HG02970 (cell line): ENCODE data around the gene USP40.

Source experiments
- ATAC-seq: cut with Tn5 transposase; IDR thresholded peaks from one replicate; pipeline ENCODE4 v1.9.1; 2021; ENCODE audit warnings: mild to moderate bottlenecking, moderate library complexity, moderate number of reproducible peaks; ENCODE audit not compliant: unreplicated experiment, low FRiP score

The USP40 gene

GRCh38 chr2:233476651-233477547 is 89.7 kb downstream of the USP40 start:
- ATAC-seq: no peak

DNA sequence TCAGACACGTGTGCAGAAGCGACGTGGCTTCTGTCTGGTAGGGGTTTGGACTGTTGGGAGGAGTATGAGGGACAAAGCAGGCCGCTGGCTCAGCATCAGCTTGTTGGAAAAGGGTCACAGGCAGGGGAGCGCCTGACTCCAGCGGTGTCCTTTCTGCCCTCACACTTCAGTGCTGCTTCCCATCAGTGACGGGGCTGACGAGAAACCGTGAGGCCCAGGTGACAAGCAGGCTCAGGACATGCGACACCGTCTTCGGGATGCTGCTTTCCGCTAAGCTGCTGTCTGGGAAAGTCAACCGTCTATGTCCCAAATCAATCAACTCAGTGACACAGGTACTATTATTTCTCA is 90.5 kb downstream of the USP40 start:
- no peak for ATAC-seq

DNA sequence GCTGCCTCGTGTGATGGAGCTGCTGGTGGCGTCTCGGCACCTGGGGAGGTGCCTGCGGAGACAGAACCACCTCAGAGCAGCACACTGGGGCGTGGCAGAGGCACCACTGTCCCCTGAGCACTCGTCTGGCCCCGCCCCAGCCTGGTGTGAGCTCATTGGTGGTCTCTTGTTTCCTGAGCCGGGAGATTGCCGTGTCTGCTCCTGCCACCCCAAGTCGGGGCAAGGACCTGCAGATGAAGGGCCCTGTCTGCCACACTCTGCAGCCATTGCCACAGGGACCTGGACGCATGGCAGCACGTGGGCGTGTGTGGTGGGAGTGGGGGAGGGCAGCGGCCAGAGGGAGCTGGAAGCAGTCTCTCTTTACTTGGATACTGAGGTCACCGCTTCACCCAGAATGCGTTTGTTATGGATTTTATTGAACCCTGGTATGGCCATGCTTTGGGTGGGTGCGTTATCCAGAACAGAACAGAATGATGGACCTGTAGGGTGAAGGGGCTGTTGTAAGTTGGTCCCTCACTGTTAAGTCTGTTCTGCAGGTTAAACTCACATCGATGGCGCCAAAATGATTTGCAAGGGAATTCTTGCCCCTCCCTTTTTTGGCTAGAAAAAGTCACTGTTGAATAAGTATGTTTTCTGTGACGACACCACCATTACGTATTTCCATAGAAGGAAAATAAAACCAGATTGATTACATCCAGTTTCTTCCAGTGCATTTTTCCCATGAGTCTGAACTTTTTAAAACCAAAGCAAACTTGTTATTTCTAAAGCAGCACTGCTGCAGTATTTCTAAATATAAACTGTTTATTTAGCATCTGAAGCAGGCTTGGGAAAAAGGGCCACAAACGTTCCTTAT is 92.0 kb downstream of the USP40 start:
- no peak for ATAC-seq

GRCh38 chr2:233473878-233474277 is 92.7 kb downstream of the USP40 start:
- ATAC-seq: no peak

- no peak for ATAC-seq
Measured at GRCh38 chr2:233473386-233473791, 93.2 kb downstream of the USP40 start.

GRCh38 chr2:233471291-233472035 is 95.1 kb downstream of the USP40 start:
- ATAC-seq: no peak

DNA sequence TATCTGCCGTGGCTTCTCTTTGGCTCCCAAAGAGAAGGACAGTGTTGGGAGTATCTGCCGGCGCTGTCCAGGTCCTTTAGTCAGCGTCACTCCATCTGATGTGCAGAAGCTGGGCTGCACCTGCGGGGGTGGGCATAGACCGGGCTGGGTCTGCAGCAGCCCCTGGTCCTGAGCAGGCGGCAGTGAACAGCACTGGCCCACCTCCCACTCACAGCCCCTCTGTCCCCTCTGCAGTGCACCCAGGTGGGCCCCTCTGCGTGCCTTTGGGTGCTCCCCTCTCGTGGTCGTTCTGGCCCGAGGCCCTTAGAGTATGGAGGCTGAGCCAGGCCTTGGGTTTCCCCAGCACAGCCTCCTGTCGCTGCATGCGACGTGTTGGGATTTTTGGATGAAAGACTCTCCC is 95.7 kb downstream of the USP40 start:
- ATAC-seq: no peak

DNA sequence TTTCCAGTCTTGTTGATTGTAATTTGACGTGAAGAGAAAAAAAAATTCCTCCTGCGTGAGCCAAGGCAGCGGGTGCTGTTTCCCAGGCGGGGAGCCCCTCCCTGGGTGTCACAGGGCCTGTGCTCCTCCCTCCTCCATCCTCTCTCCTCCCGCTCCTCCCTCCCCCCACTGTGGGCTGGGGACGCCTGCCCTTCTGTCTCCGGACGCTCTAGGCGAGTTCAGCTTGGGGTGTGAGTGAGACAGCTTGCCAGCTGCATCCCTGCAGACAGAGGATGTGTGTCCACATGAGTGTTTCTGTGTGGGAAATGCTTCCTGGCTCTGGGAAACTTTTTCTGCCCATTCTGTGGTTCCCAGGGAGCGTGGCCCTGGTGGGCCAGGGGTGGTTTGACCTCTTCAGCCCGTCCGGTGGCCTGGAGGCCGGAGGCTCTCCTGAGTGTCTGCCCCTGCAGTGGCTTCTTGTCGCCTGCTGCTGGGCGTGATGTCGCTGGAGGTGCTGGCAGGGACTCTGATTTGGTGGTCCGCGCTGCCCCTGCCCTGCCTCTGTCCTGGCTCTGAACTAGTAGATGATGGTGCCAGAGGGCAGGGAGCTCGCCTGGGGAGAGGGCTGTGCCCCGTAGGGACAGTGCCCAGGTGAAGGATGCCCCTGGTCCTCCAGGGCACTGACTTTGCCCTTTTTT is 96.4 kb downstream of the USP40 start:
- ATAC-seq: no peak

DNA sequence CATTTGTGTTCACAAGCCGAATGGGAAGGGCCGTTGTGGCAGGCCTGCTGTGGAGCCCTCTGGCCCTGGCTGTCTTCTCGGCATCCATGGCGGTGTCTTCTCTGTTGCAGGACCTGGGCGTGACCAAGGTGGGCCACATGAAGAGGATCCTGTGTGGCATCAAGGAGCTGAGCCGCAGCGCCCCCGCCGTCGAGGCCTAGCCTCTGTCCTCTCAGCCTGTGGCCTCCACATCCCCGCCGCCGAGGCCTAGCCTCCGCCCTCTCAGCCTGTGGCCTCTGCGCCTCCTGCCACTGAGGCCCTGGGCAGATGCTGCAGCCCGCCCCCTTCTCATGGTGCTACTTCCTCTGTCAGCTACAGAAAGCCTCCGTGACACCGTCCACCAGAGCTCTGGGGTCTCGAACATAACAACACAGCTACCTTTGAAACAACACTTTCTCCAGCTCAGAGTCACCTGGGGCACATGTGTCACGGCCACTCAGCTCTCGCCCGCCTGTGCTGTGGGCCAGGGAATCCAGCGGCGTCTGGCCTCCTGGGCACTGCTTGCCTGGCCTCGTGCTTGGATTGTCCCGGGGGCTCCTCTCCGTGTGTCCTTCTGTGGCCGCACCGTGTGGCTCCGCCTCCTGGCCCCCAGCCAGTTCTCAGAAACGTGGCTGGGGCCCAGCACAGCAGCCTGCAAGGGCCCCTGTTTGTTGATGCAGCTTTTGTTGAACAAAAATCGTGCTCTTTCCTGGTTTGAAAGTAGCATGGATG is 97.1 kb downstream of the USP40 start:
- ATAC-seq: no peak

DNA sequence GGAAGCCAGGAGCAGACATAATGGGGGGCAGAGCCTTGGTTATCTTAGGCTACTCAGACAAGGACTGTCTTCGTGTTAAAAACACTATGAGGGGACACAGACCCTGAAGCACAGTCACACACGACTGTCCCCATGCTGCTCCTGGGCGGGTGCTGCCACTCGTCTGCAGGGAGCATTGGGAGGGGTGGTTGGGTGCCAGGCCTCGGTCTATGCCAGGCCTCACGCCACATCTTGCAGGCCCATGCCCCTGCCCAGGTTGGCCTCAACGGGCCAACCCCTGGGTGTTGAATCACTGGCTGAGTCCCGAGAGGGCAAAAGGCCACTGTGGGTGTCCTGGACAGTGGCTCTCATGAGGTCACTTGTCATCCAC is 97.9 kb downstream of the USP40 start:
- ATAC-seq: no peak

DNA sequence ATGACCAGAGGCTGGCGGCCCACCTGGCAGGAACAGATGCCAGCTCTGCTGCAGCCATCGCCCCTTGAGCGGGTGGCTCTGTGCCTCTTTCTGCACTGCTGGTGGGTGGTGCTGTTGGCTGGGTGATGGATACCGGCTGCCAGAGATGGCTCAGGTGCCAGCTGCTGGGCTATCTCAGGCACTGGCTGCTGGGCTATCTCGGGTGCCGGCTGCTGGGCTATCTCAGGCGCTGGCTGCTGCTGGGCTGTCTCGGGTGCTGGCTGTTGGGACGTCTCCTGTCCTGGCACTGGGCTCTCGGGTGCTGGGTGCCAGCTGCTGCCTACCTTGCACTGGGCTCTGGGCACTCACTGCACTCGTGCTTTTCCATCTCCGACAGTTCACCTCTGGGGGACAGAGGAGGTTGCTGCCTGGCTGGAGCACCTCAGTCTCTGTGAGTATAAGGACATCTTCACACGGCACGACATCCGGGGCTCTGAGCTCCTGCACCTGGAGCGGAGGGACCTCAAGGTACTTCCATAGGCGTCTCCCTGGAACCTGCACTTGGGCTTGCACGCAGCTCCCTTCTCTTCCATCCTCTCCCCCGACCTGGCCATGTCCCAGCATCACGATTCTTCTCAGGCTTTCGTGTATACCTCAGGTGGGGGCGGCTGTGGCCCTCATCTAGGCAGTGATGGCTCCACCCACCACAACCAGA is 98.4 kb downstream of the USP40 start:
- ATAC-seq: no peak

DNA sequence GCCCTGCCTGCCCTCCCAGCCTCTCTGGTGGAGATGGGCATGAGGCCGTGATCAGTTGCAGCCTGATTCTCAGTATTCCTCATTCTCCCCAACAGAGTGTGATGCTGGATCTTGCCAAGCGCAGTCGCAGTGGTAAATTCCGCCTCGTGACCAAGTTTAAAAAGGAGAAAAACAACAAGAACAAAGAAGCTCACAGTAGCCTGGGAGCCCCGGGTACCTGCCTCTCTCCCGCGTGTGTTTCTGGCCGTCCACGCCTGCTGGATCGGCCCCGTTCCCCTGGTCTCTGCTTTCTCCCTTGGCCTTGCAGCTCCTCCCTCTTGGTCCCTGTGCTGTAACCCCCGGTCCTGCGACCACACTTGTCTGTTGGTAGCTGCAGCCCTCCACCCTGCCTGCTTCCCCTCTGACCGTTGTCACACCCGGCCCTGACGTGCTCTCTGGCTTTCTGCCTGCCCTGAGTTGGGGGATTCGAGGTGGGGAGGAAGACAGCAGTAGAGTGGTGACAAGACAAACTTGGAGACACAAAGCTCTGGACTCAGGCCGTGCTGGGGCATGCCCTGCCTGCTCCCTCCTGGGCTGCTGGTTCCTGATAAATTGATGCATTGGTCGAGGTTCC is 99.5 kb downstream of the USP40 start:
- ATAC-seq: no peak

- ATAC-seq: no peak
Measured at GRCh38 chr2:233464531-233465240, 101.9 kb downstream of the USP40 start.

GRCh38 chr2:233464056-233464455 is 102.5 kb downstream of the USP40 start:
- ATAC-seq: no peak

DNA sequence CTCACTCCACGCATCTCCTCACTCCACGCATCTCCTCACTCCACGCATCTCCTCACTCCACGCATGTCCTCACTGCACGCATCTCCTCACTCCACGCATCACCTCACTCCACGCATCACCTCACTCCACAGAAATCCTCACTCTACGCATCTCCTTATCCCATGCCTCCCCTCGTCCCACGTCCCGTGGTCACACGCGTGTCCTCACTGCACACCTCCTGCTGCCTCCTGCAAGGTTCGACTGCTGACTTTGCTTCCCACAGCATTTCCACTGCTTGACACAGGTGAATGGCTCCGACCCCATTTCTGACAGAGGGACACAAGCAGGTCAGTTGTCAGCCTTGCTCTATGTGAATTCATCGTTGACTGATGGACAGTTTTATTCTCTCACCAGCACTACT is 103.0 kb downstream of the USP40 start:
- ATAC-seq: no peak

- ATAC-seq: no peak
Measured at GRCh38 chr2:233462826-233463470, 103.6 kb downstream of the USP40 start.

DNA sequence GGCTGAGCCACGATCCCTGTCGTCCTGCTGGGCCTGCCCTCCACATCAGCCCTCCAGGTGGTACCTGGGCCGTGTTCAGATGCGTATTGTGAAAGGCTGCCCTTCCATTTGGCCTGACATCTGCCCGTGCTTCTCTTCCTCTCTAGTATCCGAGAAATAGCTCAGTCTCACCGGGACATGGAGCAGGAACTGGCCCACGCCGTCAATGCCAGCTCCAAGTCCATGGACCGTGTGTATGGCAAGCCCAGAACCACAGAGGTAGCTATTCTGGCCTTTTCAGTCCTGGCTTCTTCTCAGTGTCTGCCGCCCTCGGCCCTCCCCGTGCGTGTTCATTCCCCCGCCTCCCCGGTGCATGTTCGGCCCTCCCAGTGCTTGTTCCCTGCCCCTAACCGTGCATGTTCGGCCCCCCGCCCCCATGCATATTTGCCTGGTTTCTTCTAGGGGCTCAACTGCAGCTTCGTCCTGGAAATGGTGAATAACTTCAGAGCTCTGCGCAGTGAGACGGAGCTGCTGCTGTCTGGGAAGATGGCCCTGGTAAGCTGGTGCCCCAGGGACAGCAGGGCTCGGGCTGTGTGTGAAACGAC is 104.3 kb downstream of the USP40 start:
- ATAC-seq: no peak
